Stimulated activated CD4-positive, alpha-beta T cell treated with anti-CD3 and anti-CD28 coated beads, TNF-alpha, amount 100 ng/mL, for 1 hour (primary cell): ENCODE data around the gene ETV6.
"Not testable (repeated sequence)": the region's sequence is repeated elsewhere in the genome, so short reads cannot be mapped to it uniquely, and the experiment has no call there.

ENCODE experiments used
- DNase-seq, 3 donors: peaks; one replicate each; pipeline ENCODE4 v3.0.0-alpha.2; 2020; ENCODE audit warnings: low read depth in 3 of 3, low spot score in 1 of 3

The ETV6 gene

GRCh38 chr12:11667171-11667570 lies 17.7 kb downstream of the ETV6 start:
- no peak for DNase-seq

DNA sequence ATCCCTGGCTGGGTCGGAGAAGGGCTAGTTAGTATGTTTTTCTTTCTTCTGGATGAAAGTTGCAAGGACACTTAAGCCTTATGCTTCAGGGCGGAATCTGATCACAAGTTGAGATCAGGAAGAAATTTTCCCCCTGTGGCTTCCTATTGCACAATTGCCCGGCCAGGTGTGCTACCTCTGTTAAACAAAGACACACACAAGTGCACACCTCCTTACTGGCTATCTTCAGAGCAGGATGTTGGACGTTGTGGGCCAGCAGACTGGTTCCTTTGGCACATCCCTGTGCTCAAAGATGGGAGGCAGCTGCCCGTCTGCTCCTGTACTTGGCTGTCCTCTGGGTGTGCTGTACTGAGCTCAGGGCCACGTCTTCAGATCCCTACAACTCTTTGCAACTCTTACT lies 19.1 kb downstream of the ETV6 start:
- DNase-seq, result no peak

GRCh38 chr12:11669348-11669747 lies 19.9 kb downstream of the ETV6 start:
- DNase-seq, result no peak

GRCh38 chr12:11672256-11673191 lies 23.1 kb downstream of the ETV6 start:
- DNase-seq, result no peak

DNA sequence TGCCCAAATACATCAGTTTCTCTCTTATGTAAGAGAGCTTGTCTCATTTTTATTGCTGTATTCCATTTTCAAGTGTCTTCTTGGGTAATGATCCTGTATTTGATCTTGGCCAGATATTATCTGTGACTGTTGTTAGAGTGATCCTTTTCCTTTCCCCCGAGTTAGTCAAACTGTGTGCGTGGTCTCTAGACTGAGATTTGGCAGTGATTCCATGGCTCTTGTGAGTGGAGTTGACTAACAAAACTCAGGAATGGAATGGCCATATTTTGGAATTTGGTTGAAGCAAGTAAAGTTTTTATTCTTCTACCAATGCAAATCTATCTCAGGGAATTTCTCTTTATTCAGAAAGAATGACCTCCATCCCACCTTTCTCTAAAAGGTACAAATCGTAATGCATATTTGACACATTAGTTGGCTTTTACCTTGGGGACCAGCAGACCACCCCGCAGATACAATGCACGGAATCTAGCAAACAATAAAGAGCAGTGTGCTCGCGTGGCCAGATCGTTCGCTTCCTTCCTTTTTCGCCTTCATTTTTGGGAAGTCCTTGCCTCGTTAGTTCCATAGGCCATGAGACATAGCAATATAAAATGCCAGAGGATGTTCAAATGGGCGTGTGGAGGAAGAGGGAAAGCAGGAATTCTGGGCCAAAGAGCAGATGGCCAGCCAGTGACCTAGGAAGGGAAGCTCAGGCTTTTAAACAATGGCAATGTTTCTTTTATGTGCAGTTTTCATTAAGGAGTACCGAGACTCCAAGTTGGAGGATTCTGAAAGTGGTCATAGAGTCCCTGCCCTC lies 24.4 kb downstream of the ETV6 start:
- DNase-seq, result no peak

DNA sequence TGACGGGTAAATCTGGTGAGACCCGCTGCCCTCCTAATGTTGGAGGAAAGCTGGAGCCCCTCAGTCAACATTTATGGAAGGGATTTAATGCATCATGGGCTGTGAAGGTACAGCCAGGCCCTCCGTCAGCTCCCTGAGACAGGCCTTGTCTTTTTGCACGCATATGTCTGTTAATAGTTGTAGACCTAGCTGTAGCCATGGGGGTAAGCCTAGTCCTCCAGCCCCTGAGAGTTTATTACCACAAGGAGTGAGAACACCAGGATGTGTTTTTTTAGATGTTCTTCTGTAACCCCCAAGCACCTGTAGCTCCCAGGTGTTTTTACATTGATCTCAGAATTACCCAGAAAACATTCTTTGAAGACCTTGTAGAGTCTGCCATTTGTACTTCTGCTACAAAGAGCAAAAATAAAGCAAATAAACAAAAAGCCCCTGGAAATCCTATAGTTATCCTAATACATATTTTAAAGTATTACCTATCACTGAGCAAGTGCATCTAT lies 25.5 kb downstream of the ETV6 start:
- no peak for DNase-seq

GRCh38 chr12:11676052-11676451 lies 26.6 kb downstream of the ETV6 start:
- no peak for DNase-seq

GRCh38 chr12:11677093-11677492 lies 27.6 kb downstream of the ETV6 start:
- no peak for DNase-seq

DNA sequence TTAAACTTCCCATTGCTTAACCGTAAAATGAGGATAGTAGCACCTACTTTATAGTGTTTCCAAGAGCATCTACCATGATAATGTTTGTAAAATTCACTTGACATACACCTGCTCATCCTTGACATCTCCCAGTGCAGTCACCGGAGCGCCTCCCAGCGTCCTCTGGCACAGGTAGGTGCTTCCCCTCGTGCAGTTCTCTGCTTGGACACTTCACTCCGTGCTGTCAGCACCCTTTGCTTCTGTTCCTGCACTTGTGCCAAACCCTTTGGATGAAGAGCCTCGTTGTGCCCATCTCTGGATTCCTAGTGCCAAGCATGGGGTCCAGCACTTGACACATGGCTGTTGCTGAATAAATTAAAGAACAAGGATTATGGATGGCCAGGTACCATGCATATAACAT lies 28.3 kb downstream of the ETV6 start:
- DNase-seq, result no peak

DNA sequence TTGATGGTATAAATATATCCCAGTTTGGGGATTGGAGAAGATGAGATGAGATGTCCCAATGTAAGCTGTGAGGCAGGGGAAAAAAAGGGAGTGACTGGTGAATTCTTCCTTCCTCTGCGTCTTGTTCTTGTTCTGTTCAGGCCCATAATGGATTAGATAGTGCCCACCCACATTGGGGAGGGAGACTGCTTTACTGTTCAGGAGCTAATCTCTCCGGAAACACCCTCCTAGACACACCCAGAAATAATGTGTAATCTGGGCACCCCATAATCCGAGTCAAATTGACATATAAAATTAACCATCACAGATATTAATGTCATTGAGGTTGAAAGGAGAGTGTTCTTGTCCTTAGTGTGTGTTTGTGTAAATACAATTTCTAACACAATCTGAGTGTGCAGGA lies 29.3 kb downstream of the ETV6 start:
- no peak for DNase-seq

GRCh38 chr12:11681207-11681606 lies 31.7 kb downstream of the ETV6 start:
- no peak for DNase-seq

DNA sequence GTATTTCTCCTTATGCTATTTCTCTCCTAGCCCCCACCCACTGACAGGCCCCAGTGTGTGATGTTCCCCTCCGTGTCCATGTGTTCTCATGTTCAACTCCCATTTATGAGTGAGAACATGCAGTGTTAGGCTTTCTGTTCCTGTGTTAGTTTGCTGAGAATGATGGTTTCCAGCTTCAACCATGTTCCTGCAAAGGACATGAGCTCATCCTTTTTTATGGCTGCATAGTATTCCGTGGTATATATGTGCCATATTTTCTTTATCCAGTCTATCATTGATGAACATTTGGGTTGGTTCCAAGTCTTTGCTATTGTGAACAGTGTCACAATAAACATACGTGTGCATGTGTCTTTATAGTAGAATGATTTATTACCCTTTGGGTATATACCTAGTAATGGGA lies 32.2 kb downstream of the ETV6 start:
- DNase-seq, result not testable (repeated sequence)

DNA sequence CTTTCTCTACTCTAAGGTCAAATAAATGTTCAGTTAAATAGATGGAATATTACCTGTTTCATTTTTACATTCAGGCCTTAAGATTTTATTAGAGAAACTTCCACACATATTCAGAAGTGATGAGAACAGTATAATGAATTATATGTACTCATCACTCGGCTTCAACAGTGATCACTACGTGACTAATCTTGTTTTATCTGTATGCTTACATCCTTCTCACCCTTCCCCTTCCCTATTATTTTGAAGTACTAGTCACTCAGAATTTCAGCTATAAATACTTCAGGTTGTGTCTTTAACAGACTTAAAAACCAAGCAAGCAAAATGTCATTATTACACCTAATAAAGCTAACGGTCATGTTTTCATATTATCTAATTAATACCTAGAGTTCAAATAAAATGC lies 34.9 kb downstream of the ETV6 start:
- DNase-seq, result no peak

GRCh38 chr12:11684811-11685210 lies 35.3 kb downstream of the ETV6 start:
- DNase-seq, result no peak

GRCh38 chr12:11685316-11685715 lies 35.8 kb downstream of the ETV6 start:
- no peak for DNase-seq

GRCh38 chr12:11685716-11686115 lies 36.2 kb downstream of the ETV6 start:
- DNase-seq, result no peak

DNA sequence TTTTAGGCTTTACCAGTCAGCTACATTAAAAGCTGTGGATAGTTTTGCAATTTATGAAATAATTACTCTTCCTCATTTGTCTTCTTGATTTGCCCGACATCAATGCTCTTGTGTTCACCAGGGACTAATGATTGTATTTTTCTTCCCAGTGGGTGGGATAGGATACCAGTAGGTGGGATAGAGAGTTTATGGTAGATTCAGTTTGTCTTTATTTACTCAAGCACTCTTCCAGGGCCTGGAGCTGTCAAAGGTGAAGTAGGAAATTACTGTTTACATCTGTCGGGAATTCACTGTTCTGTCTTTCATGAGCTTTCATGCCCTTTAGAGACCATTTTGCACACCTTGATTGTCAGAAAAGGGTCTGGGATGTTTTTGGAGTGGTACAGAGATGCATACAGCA lies 36.6 kb downstream of the ETV6 start:
- DNase-seq, result no peak

DNA sequence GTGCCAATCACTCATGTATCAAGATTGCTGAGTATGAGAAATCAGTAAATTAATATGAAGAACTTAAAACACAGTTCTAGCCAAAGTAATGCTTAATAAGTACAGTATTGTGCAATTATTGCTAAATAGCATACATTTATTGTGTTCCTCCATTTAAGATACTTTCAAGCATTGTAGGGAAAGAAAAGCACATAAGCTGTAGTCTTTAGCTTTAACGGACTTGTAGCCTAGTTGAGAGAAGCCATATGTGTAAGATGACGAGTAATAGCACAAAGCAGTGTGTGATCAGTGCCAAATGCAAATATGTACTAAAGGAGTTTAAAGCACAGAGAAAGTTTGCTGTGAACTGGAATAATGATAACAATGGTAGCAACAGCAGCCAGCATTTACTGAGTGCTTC lies 38.1 kb downstream of the ETV6 start:
- no peak for DNase-seq

GRCh38 chr12:11688379-11688778 lies 38.9 kb downstream of the ETV6 start:
- DNase-seq, result no peak

DNA sequence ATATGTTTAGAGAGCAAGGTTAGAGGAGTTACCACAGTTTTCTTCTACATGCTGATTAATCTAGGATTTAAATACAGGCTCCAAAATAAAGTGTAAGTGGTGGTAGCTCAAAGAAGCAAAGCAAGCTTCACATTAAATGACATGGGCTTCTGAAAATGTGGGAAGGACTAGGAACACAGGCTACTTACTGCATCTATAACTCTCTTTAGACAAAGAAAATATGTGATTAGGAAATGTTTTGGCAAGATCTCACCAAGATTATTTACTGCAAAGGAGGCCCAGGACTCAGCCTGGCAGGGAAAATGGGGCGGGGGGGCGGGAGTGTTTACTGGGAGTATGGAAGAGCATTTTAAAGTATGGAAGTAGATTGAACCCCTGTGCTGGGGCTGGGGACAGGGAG lies 39.4 kb downstream of the ETV6 start:
- no peak for DNase-seq

GRCh38 chr12:11689591-11690186 lies 40.2 kb downstream of the ETV6 start:
- no peak for DNase-seq

- no peak for DNase-seq
Observed at GRCh38 chr12:11693067-11693466, 43.6 kb downstream of the ETV6 start.
